Mucosa of descending colon (tissue), 3 donors: Measurements from ENCODE around the gene HS3ST3B1. TPM values are rescaled to one million over a fixed set of nuclear protein-coding genes. Genes with fewer than 3 reads are reported as not detected.

Source experiments
- ATAC-seq: fragments of 200-7000 bp; cut with Tn5 transposase; one replicate; pipeline ENCODE4 v1.9.1; 2020; ENCODE audit warnings: mild to moderate bottlenecking, moderate library complexity
- DNase-seq, 3 donors: peaks; one replicate each; pipeline ENCODE4 v3.0.0-alpha.2; 2020
- H3K36me3 ChIP-seq: fragments of 200-600 bp; one replicate; pipeline ENCODE4 v1.8.0; 2021; ENCODE audit warnings: low read depth, mild to moderate bottlenecking
- H3K4me1 ChIP-seq: fragments of 200-600 bp; one replicate; pipeline ENCODE4 v1.8.0; 2021; ENCODE audit warnings: low read depth, mild to moderate bottlenecking
- H3K4me3 ChIP-seq: fragments of 200-600 bp; one replicate; pipeline ENCODE4 v1.8.0; 2021; ENCODE audit warnings: mild to moderate bottlenecking
- H3K9me3 ChIP-seq: fragments of 200-600 bp; one replicate; pipeline ENCODE4 v1.8.0; 2021; ENCODE audit warnings: mild to moderate bottlenecking
- intact Hi-C, 2 donors: fragments of 100-400 bp; cut with DNase I in 1 of 2; cut with micrococcal nuclease in 1 of 2; formaldehyde crosslinking; loops; one replicate each; pipeline versions ENCODE4 v1.11.0 to v1.11.1; 2022; cut with DNase I, micrococcal nuclease
- total RNA-seq, 3 donors: library from RNA; stranded (reverse); fragmentation: NEBNext Ultra II Directional in 2 of 3; extraction: Animal tissue kit (Norgen Biotek cat#: 25700) in 2 of 3; gene quantifications; one replicate each; pipeline versions ENCODE4 v1.2.1 to v1.2.4, GENCODE V29; 2021 to 2023
- TF ChIP-seq, protein P1 (sequence below): fragments of 200-600 bp; IDR thresholded peaks from one replicate; pipeline ENCODE4 v1.8.0; 2022; ENCODE audit warnings: antibody characterized with exemption, mild to moderate bottlenecking
- donor health status: DM: no; HTN: no; CAD: no; lungs with moderate emphysema.
- donor health status: DM: no; HTN: no; CAD: no.
- donor health status: DM: no; HTN: yes; CAD: no.

HS3ST3B1 gene
- total RNA-seq, 3 donors from 2014 or later: 1.4 to 1.6 (median 1.5) TPM

DNA sequence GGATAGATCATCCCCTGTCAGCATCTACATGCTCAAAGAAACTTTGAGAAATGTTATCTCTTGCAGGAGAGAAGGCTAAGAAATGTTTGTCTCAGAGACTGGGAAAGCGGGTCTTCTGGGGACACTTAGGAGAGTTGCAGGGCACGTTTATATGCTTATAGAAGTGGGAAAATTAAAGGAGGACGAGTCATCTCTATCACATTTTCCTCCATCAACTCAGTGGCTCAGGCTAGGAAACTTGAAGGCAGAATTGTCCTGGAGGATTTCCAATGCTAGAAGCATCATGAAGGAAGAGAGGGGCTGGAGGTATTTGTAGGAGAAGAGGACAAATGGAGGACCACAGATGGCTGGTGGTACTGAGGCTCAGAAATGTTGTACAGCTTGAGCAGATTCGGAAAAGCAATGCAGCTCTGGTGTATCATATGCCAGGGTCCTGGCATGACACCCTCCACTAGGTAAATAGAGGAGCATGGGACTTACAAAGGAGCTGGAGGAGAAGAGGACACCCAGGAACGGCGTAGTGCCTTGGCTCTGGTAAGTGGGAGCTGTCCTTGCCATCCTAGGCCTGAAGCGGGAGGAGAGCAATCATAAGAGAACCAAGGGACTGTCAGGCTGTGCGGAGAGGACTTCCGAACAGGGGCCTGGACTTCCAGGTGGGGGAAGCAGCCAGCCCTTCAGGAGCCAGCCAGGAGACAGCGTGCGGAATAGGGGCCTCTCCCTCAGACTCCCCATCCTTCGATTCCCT is 4.5 kb upstream of the HS3ST3B1 start:
- TF ChIP-seq, protein P1, sequence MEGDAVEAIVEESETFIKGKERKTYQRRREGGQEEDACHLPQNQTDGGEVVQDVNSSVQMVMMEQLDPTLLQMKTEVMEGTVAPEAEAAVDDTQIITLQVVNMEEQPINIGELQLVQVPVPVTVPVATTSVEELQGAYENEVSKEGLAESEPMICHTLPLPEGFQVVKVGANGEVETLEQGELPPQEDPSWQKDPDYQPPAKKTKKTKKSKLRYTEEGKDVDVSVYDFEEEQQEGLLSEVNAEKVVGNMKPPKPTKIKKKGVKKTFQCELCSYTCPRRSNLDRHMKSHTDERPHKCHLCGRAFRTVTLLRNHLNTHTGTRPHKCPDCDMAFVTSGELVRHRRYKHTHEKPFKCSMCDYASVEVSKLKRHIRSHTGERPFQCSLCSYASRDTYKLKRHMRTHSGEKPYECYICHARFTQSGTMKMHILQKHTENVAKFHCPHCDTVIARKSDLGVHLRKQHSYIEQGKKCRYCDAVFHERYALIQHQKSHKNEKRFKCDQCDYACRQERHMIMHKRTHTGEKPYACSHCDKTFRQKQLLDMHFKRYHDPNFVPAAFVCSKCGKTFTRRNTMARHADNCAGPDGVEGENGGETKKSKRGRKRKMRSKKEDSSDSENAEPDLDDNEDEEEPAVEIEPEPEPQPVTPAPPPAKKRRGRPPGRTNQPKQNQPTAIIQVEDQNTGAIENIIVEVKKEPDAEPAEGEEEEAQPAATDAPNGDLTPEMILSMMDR: no peak
- H3K9me3 ChIP-seq: no peaks in the 10 kb centered on the region
- ATAC-seq (no peak), DNase-seq (no peak)
- no peak overlapping the region for H3K4me3 ChIP-seq
- H3K4me1 ChIP-seq: peaks cover 28% of the 10 kb centered on the region
- intact Hi-C loops: no loop called here
- H3K36me3 ChIP-seq: no peaks in the 10 kb centered on the region

DNA sequence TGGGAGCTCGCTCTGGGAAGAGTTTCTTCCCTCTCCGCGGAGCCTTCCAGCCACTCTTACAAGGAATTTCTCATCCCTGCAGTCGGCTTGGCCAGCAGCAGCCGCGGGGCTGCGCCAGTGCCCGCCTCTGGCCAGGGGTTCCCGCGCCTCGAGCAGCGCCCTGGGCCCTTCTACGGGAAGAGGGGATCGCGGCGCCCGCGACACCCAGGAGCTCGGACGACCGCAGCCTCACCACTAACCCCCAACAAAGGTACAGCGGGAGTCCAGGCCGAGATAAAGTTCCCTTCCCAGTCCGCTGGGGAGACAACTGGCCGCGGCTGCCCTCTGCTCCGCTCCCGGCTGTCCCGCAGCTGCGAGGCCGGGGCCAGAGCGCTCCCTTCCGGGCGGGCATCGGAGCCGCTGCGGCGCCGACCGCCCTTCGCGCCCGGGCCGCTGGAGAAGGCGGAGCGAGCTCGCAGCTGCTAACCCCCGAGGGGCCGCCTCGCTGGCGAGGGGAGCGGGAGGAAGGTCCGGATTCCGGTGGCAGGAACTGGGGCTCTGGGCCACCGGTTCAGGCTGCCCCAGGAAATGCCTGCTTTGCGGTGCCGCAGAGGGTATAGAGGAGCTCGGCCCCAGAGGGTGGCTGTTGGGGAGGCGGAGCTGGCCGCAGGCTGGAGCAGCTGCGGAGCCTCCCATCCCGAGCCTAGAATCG is 3.6 kb upstream of the HS3ST3B1 start:
- intact Hi-C loops: no loop called here
- ATAC-seq: peak; percentile 6
- no peaks in the 10 kb centered on the region for H3K36me3 ChIP-seq
- TF ChIP-seq, protein P1: no peak
- peak; percentile 35 to 59 (median 54) for DNase-seq
- no peaks in the 10 kb centered on the region for H3K9me3 ChIP-seq
- H3K4me3 ChIP-seq: no peak overlapping the region
- peaks cover 38% of the 10 kb centered on the region for H3K4me1 ChIP-seq

DNA sequence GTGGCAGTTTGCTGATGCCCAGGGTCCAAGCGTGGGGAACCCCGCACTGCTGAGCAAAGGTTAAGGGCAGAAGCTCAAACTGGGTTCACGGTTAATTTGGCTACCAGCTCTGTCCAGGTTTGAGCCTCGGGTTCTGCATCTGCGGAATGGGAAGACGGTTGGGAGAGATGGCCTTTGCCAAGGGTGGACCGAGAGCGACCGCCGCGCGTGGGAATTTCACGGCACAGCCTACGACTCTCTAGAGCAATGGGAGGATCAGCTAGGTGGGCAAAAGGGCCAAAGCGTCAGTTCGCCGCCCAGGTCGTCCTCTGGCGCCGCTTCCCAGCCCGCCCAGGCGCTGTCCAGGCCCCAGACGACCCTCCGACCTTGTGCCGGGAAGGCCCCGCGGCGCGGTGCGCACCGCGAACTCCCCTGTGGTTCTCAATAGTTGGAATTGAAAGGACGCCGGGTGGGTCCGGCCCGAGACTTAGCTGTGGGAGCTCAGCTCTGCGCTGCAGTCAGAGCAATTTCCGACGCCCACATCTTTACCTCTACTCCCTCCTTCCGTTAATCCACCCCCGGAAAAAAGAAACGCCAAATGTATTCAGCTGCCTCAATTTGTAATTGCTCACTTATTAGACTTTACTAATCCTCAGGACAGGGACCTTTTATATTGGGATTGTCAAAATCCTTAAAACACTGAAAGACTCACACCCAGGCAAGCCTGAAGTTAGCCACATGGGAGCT is 2.5 kb upstream of the HS3ST3B1 start:
- no peaks in the 10 kb centered on the region for H3K9me3 ChIP-seq
- TF ChIP-seq, protein P1: no peak
- peaks cover 49% of the 10 kb centered on the region for H3K4me1 ChIP-seq
- intact Hi-C loops: no loop called here
- DNase-seq: peak in 1 of 3 donors; percentile 52
- H3K4me3 ChIP-seq: no peak overlapping the region
- no peaks in the 10 kb centered on the region for H3K36me3 ChIP-seq
- no peak for ATAC-seq

DNA sequence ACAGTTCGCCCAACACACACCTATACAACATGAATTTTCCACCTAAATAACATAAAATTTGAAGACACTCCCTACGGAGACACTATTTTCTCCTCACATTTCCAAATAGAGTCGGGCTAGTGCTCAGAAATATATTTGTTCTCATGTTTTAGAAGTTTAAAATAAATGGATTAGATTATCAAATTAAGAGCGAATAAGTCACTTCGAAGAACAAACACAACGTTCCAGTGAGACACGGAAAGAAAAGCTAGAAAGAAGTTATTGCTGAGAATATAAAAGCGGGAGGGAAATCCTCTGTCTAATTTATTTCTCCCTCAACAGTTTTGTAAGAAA is 2.0 kb upstream of the HS3ST3B1 start:
- H3K4me1 ChIP-seq: peaks cover 52% of the 10 kb centered on the region
- H3K9me3 ChIP-seq: no peaks in the 10 kb centered on the region
- no peak for DNase-seq
- TF ChIP-seq, protein P1: no peak
- H3K4me3 ChIP-seq: no peak overlapping the region
- intact Hi-C loops: no loop called here
- no peak for ATAC-seq
- H3K36me3 ChIP-seq: no peaks in the 10 kb centered on the region

DNA sequence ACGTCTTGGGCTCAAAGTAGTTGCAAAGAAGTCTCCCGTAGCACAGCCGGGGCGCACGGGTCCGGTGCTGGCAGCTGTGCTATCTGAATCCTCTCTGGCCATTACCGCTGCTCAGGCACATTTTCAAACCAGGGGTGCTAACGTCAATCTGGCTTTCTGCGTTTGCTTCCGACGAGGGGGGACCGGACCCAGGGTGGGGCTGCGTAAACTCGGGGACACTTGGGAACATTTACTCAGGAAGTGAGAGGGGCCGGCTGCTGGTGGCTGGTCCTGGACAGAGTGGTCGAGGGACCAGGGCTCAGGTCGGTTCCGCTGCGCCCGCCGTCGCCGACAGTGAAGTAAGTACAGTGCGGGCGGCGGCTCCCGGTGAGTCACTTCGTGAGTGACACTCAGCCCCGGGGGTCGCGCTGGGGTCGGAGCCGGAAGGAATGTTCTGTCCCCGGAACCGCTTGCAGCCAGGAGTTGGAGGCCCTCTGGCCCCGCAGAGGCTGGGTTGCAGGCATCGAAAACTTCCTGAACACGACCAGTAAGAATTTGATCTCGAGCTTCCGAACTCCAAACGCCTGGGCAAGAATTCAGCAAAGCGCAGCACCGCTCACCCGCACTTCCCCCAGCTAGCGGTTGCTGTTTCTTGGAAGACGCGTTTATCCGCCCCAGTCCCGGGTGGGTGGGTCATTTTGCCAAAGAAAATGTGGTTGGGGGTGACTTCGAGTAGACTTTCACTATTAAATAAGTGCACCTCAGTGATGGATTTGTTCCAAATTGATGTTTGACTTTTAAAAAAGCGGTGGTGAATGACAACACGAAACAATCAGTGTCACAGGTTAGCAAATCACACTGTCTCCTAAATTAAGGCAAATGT is 1.4 kb upstream of the HS3ST3B1 start:
- peak; percentile 29 to 71 (median 40) for DNase-seq
- TF ChIP-seq, protein P1: no peak
- ATAC-seq: no peak
- intact Hi-C loops: loop anchor here (5.0 to 10.0 kb wide), 2 partner anchors 702 to 965 kb away; no protein-coding TSS in a partner anchor
- Histone ChIP-seq H3K4me3 (no peak overlapping the region), H3K4me1 (peaks cover 52% of the 10 kb centered on the region), H3K36me3 (no peaks in the 10 kb centered on the region), H3K9me3 (no peaks in the 10 kb centered on the region)
